Astrocyte (in vitro differentiated cells and primary cell): Measurements from ENCODE around the gene SLCO3A1.

Source experiments
- EZH2 ChIP-seq: IDR thresholded peaks from 2 replicates; pipeline ENCODE4 v1.6.1; 2012; ENCODE audit warnings: mild to moderate bottlenecking, low read length, inconsistent platforms; ENCODE audit not compliant: insufficient read depth
- TF ChIP-seq, protein P1 (sequence below): IDR thresholded peaks from 2 replicates; pipeline ENCODE4 v1.5.1; 2011; ENCODE audit warnings: low read depth, mild to moderate bottlenecking, inconsistent platforms, low read length, moderate library complexity; ENCODE audit not compliant: insufficient read depth

DNA sequence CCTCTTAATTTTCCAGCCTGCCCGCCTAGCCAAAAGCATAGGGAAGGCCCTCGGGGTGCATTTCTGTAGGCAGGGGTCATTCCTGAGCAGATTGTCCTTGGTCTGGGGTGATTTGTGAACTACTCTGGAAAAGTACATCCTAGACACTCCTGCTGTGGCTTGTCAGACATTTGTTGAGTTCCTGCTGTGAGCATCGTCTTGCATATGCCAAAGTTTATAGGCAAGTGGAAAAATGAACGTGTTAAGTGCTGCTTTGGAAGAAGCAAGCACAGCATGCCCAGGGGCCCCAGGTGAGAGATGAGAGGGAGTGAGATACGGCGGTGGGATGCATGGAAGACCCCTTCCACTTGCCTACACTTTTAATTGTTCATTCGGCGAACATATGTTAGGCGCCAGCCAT, 302.4 kb downstream of the SLCO3A1 start:
- TF ChIP-seq EZH2: no peak
- TF ChIP-seq, protein P1, sequence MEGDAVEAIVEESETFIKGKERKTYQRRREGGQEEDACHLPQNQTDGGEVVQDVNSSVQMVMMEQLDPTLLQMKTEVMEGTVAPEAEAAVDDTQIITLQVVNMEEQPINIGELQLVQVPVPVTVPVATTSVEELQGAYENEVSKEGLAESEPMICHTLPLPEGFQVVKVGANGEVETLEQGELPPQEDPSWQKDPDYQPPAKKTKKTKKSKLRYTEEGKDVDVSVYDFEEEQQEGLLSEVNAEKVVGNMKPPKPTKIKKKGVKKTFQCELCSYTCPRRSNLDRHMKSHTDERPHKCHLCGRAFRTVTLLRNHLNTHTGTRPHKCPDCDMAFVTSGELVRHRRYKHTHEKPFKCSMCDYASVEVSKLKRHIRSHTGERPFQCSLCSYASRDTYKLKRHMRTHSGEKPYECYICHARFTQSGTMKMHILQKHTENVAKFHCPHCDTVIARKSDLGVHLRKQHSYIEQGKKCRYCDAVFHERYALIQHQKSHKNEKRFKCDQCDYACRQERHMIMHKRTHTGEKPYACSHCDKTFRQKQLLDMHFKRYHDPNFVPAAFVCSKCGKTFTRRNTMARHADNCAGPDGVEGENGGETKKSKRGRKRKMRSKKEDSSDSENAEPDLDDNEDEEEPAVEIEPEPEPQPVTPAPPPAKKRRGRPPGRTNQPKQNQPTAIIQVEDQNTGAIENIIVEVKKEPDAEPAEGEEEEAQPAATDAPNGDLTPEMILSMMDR: no peak
